Activated effector memory CD4-positive, alpha-beta T cell treated with Interleukin-2 at 50 U/mL for 16 hours (primary cell): Measurements from ENCODE around the gene NUDT14.

Experiments used
- DNase-seq: peaks from one replicate; pipeline ENCODE4 v3.0.0-alpha.2; 2020

NUDT14 gene

DNA sequence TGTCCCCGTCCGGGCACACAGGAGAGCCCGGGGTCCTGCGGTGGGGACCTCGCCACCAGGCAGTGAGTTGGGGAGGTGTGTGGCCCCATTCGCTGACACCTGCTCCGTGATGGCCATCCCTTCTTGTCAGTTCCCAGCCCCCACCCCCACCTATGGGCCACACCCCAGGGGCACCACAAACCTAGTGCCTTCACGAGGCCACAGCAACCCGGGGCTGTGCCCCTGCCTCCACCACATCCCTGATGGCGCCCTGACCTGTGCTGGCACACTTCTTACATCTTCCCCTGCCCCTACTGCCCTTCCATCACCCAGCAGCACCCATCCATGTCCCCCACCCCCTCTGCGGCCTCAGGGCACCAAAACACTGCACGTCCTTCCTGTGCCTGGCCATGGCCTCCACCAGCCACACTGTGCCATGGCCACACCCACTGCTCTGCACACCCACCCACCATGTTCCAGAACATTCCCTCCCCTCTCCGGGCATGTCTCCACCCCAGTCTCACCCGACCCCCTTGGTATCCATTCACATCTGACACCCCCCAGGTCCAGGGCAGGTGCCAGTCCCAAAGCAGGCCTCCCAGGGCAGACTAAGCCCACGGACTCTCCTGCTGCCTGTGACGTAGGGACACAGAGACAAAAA is 37.0 kb downstream of the NUDT14 start:
- DNase-seq: no peak

DNA sequence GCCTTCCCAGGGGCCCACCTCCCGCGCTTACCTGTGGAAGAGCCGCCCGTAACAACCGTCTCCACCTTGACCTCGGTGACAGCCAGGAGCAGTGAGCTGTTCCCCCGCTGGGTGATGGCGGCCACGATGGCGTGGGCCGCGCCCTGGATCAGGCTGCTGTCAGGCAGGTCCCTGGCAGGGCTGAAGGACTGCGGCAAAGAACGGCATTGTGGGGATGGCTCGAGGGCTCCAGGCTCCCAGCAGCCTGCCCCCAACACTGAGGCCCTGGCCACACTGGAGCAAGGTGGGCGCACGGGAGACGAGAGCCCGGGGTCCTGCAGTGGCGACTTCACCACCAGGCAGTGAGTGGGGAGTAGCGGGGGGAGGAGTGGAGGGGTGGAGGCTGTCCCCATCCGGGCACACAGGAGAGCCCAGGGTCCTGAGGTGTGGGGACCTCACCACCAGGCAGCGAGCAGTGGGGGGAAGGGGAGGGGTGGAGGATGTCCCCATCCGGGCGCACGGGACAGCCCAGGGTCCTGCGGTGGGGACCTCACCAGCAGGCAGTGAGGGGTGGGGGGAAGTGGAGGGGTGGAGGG is 37.6 kb downstream of the NUDT14 start:
- DNase-seq: no peak

DNA sequence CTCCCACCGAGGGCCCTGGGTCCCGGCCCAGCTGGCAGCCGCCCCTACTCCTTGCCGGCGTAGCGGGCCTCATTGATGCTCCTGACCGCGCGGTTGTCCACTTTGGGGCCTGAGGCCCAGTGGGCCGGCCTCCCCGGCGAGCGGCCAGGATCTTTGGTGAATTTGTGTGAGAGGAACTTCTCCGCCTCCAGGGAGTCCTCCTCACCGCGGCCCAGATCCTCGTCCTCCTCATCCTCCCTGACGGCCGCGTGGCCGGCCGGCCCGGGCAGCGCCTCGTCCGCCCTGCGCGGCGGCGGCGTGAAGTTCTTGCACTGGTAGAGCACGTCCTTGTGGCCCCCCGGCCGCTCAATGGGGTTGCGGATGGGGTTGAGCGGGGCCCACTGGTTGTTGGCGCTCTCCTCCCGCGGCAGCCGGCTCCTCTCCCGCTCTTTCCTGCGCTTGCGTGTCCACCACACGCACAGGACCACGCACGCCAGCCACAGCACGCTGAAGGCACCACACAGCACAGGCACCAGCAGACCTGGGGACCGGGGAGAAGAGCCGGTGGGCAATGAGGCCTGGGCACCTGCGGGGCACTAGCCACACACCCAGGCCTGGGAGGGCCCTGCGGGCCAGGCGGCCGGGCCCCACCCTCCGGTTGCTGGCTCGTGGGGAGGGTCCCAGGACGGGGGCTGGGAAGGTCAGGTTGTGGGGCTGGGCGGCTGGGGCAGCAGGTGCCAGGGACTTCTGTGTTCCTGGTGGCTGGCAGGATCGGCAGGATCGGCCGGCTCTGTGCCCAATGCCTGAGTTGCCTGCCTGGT is 38.3 kb downstream of the NUDT14 start:
- no peak for DNase-seq

DNA sequence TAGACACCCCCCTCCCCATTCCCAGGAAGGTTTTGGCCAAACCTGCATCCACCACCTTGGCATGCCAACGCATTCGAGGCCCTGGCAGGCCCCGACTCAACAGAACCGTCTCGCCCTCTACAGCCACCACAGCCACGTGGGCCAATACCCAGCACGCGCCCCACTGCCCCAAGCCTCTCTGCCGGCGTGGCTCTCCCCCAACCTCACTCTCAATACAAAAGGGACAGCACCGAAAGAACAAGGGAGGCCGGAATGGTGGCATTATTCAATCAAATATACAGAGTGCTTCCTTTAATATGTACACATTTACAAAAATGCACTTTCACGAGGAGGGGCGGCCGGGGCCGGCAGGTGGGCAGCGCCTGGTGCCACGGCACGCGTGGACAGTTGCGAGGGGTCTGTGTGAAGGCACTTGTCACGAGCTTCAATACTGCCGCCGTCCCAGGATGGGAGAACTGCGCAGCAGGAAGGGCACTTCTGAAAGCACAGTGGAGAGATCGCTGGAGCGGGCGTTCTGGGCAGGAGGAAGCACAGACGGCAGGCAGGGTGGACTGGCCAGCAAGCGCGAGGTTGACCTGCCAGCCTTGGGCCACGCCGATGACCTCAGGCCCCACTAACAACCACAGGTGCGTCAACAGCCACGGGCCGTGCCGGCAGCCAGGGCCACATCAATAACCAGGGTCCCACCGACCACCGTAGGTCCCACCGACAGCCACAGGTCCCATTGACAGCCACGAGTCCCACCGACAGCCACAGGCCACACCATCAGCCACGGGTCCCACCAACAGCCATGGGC is 39.4 kb downstream of the NUDT14 start:
- DNase-seq: no peak

DNA sequence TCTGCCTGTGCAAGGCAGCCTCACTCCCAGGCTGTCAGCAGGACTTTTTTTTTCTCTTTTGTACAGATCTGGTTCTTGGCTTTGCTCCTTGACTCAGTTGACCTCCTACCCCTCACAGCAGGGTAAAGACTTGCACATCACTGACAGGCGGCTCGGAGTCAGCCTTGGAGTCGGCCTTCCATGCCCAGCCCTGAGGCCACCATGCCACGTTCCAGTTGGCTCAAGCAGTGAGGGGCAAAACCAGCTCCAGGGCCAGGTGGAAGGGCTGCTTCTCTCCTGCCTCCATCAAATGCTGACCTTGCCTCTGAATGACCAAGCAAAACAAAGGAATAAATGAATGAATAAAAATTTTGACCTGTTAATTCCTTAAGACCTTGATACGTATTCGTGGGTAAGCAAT is 40.1 kb downstream of the NUDT14 start:
- no peak for DNase-seq

DNA sequence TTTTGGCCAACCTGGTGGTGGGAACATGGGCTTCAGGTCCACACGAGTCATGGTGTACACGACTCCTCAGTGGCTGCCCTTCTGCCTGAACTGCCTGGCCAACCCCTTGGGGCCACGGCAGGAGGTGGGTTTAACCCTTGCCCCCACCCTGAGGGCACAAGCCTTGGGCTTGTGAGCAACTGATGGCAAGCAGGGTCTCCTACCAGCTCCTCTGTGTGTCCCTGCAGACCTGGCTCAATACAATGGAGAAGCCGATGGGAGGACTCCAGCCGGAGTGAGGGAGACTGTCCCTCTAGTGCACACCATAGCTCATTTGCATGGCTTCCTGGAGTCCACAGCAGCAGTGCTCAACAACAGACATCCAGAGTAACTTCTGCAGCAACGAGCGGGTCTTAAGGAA is 40.5 kb downstream of the NUDT14 start:
- DNase-seq: no peak

DNA sequence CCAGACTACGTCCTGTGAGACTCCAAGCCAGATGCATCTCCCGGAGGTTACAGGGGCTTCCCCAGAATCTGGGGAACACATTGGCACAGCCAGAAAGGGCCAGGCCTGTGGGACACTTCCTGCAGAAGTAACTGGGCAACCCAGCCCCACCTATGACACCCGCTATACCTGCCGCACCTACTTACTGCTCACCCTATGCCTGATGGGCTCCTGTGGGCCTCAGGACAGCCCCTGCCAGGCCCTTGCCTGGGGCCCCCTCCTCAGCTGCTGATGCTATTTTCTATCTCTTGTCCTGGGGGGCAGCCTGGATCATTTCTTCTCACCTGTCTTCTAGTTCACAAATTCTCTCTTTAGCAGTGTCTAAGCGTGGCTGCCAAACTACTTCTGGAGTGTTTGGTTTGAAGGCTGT is 41.3 kb downstream of the NUDT14 start:
- DNase-seq: no peak

DNA sequence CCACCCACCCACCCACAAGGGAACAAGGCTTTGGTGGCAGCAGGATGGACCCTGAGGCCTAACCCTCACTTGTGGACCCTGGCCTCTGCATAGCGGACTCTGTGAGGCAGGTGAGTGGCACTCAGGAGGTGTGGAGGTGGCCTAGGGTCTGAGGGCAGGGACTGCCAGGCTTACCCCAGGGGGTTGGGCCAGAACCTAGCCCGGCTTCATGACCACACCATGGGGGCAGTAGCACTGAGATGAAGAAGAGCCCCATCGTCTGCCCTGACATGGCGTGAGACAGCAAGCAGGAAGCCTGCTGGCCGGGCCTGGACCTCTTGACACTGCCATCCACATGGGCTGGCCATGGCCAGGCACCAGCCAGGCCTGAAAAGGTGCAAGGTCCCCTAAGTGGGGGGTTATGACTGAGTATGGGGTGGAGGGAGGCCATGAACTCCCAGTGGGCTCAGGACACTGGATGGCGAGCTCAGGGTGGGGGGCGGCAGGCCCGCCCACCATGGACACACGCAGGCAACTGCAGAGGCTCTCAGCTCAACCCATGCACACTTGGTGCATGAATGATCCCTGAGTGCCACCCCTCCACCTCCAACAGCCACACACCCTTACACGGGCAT is 41.8 kb downstream of the NUDT14 start:
- DNase-seq: no peak

DNA sequence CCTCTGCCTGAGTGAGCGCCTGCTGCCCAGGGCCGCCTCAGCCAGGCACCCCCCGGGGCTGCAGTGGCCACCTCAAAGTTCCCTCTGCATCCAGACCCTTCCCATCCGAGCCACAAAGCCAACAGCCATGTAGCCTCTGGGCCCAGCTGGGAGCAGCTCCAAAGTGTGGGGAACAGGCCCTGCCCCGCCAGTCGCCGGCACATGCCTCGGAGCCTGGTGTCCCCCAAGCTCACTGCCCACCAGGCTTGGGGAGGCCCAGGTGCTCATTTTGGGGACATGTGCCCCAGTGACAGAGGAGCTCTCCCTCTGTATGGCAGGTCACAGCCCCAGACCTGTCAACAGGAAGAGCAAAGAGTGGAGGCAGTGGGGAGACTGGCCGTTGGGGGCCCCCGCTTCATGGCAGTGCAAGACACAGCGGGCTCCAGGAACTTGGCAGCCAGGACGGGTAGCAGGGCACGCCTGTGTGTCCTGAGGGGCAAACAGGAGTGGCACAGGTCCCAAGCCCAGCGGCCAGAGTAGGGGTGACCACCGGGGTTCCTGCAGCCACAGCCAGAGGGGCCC is 42.5 kb downstream of the NUDT14 start:
- DNase-seq: no peak

DNA sequence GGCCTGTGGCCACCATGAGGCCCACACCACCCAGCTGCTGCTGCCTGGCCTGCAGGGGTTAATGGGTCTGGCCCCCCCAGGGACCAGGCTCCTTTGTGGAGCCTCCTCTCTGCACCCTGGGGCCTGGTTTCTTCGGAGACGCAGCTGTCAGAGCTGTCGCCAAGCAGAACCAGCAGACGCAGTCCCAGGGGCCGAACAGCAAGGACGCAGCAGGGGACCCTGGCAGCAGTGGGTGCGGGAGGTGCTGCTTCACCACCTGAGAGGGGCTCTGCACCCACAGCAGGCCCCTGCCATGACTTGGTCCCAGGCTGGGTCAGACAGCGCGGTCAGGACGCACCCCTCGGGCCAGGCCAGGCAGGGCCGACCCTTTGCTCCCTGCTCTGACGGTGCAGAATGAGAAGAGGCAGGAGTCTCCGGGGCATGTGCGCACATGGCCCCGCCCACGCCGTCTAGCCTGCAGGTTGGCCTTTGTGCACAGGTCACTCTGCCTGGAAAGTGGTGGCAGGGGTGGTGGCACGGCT is 43.0 kb downstream of the NUDT14 start:
- DNase-seq: no peak

DNA sequence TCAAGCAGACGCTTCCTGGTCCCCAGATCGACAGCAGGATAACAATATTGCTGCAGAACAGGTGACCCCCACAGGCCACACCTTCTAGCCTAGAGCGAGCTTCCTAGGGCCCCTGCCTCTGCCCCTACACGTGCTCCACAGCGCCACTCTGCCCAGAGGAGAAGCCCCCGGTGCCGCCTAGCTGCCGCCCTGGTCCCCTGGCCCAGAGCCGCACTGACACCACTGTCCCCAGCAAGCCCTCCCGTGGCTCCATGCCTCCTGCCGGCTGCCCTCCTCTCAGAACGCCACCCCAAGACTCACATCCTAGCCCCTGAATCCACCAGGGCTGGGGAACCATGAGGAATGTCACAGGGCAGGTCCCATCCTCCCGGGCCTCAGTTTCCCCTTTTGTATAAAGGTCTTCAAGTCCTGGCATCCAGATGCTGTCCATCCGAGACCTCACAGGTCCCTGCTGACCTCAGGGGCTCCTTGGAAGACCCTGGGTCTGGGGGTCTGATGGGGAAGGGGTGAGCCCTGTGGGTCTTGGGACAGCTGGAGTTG is 43.6 kb downstream of the NUDT14 start:
- DNase-seq: no peak

DNA sequence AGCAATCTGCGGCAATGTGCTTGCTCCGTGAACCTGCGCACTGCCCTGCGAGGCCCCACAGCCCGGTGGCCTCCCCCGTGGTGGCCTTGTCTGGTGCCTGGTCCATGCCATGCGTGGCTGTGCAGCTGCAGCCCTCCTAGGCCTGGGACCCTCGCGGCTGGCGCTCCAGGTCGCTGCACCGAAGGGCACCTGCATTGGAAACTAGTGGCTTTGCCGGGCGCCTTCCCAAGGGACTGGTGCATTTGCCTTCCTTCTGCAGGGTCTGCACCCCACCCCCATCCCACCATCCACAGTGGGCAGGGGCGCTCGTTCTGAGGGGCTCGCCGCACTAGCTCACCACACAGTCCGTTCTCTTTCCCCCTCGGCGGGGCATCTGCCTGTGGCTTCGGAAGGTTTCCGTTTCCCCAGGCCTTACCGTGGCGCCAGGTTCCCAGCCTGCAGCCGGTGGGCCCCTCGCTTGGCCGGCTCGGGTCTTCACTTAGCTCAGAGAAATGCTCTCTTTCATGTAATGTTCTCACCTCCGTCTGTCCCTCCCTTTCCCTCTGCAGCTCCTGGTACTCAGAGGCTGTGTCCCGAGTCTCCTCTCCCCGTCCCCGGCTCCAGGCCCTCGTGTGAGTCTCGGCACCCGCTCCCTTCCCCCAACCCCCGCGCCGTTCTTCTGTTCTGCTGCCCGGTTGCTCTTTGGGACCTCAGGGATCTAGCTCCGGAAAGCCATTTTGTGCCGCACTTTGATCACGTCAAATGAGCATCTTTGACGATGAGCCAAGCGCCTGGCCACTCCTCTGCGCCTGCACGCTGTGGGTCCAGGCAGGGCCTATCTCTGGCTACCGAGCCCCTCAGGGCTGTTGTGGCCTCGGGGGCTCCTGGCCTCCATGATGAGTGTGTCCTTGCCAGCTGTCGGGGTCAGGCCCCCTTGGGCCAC is 44.5 kb downstream of the NUDT14 start:
- no peak for DNase-seq

DNA sequence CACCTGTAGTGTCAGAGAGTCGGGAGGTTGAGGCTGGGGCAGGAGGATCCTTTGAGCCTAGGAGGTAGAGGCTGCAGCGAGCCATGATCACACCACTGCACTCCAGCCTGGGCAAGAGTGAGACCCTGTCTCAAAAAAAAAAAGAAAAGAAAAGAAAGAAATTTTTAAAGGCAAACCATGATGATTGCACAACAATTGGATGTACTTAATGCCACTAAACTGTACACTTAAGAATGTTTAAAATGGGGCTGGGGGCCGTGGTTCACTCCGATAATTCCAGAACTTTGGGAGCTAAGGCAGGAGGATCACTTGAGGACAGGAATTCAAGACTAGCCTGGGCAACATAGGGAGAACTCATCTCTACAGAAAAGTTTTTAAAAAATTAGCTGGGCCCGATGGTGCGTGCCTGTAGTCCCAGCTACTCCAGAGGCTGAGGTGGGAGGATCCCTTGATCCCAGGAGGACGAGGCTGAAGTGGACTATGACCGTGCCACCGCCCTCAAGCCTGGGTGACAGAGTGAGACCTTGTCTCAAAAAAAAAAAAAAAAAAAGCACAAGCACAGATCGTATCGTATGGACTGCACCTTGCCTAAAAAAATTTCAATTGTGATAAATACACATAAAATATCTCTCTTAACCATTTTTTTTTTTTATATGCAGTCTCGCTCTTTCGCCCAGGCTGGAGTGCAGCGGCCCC is 45.3 kb downstream of the NUDT14 start:
- DNase-seq: no peak

DNA sequence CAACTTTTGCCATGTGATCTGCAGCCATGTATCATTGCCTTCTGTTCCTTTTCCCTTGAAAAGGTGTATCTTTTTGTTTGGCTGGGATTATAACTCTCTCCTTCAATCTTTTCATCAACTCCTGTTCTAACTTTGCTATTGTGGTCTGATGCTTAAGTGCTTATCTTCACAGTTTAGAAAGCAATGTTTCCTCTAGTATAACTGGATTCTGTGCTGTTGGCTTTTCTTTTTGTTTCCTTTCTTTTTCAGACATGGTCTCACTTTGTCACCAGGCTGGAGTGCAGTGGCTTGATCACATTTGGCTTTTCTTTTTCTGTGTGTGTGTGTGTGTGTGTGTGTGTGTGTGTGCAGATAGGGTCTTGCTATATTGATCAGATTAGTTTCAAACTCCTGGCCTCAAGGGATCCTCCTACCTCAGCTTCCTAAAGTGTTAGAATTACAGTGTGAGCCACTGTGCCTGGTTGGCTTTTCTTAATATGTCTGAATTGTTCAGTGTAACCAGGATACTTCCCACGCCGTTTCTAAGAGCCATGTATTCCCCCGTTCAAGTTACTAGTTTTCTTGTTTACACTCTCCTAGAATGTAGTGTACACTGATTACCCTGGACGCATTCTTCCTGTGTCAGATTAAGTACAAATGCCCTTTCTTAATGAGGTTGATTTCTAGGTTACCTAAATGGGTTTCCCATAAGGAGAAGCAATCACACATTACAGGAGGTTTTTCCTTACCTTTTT is 48.0 kb downstream of the NUDT14 start:
- DNase-seq: no peak

DNA sequence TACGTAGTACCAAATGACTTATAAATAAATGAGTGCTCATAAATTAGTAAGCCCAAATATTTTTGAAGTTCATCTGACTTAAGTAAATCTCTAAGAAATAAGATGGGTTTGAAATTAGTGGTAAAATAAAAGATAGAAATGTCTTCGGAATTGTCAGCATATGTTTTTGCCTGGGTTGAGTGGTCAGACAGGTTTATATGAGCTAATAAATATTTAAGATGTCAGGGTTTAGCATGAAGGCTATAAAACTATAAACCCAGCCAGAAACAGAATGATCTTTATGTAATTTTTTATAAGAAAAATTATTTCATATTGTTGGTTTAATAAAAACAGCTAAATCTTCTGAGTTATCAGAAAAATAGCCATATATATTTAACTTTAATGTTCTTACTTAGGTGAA is 49.9 kb downstream of the NUDT14 start:
- no peak for DNase-seq

DNA sequence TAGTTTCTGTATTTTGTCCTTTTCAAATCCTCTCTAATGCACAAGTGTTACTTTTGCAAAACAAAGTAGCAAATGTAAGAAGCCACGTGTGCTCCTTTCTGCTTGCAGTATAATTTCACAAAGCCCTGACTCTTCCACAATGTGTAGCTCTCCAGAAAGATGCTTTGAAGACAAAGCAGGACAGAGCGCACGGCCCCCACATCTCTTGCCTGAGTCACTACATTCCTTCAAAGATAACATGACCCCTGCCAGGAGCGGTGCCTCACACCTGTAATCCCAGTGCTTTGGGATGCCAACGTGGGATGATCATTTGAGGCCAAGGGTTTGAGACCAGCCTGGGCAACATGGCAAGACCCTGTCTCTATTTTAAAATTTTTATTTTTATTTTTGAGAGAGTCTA is 53.1 kb downstream of the NUDT14 start:
- DNase-seq: no peak

DNA sequence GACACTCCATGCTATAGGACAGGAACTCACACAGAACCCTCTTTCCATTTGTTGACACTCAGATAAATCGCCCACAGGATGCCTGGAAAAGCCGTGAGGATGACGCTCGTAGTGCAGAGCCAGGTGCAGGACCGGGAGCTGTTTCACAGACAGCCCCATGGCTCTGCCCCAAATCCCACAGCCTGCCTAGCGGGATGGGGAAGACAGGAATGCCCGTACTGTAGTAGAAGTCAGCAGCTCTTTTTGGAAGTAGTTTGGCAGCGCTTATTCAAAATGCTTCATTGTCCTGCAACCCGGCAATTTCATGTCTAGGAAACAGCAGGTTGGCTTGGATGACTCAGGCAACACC is 54.2 kb downstream of the NUDT14 start:
- no peak for DNase-seq

DNA sequence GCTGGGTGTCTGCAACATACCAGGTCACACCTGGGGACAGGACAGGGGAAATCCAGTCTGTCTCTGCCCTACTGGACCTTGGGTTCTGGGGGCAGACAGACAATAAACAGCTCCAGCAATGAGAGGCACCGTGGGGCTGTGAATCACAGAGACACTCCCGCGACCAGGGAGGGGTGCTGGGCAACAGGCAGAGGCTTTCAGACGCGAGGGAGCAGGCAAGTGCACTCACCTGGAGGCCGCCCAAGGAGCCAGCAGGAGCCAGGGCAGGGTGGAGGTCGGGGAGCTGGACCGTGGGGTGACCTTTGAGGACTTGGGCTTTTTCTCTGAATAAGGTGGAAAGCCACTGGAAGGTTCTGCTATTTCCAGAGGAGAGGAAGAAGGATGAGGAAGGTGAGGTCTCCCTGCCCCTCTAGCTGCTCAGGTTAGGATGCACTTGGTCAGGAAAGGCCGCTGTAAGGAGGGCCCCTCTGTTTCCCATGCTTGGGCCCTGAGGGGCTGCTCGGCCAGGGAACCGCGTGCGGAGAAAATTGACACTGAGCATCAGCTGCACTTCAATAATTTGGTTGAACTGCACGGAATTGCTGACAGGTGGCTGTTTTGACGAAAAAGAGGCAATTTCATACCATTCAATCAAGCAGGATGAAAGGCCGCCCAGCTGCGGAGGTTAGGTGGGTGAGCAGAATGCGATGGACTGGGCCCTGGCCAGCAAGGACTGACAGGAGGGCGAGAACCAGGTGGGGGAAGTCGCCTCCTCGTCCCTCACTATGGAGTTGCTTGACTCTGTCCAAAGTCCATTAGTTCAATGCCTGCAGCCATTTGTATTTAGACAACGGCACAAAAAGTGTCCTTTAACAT is 54.8 kb downstream of the NUDT14 start:
- DNase-seq: no peak

DNA sequence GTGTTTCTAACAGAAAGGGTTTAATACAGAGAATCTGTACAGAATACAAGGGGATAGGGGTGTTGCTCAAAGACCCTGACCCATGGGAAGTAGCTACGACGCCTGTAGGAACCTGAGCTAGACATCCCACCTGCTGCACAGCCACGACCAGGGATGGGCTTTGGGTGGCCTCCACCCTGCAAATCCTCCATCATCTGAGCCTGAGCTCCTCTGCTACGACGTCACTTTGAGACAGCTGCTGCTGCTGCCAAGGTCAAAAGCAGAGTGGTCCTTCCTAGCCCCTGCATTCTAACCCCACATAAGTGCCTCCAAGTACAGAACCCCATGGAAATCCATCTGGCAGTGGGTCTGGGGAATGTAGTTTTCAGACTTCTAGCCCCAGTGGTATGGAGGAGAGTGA is 56.3 kb downstream of the NUDT14 start:
- no peak for DNase-seq
